HCT116 (cell line): ENCODE data around the gene UCN.

Experiments
- CBX3 ChIP-seq: IDR thresholded peaks from 2 replicates; pipeline ENCODE4 v1.6.1; 2012; ENCODE audit warnings: low read depth
- CEBPB ChIP-seq: IDR thresholded peaks from 2 replicates; pipeline ENCODE4 v1.6.1; 2012; ENCODE audit warnings: low read depth
- EGR1 ChIP-seq: IDR thresholded peaks from 2 replicates; pipeline ENCODE4 v1.6.1; 2012; ENCODE audit warnings: low read depth
- EZH2phosphoT487 ChIP-seq: fragments of 200-600 bp; IDR thresholded peaks from 2 replicates; pipeline ENCODE4 v1.6.1; 2018; ENCODE audit warnings: antibody characterized with exemption, borderline replicate concordance
- JUND ChIP-seq: IDR thresholded peaks from 2 replicates; pipeline ENCODE4 v1.6.1; 2012
- POLR2A ChIP-seq: IDR thresholded peaks from 2 replicates; pipeline ENCODE4 v1.7.0; 2011; ENCODE audit warnings: borderline replicate concordance; ENCODE audit not compliant: insufficient read depth, insufficient read length; ENCODE audit errors: extremely low read depth
- RAD21 ChIP-seq: IDR thresholded peaks from 2 replicates; pipeline ENCODE4 v1.6.1; 2012; ENCODE audit warnings: low read depth, mild to moderate bottlenecking
- SIN3A ChIP-seq: IDR thresholded peaks from 2 replicates; pipeline ENCODE4 v1.6.1; 2012; ENCODE audit warnings: low read depth
- SRF ChIP-seq: IDR thresholded peaks from 2 replicates; pipeline ENCODE4 v1.6.1; 2012; ENCODE audit warnings: low read depth
- ZNF274 ChIP-seq: fragments of 200-500 bp; sonication (Bioruptor generic); IDR thresholded peaks from 2 replicates; pipeline ENCODE4 v1.6.1; 2014; ENCODE audit warnings: mild to moderate bottlenecking, low read depth, low read length, inconsistent platforms
- TF ChIP-seq, protein P1 (sequence below): IDR thresholded peaks from 2 replicates; pipeline ENCODE4 v1.6.1; 2012; ENCODE audit warnings: low read depth
- TF ChIP-seq, protein P2 (sequence below), 3 experiments: fragments of 200-600 bp in 1 of 3; sonication (generic) in 1 of 3; IDR thresholded peaks in 2 of 3; conservative IDR thresholded peaks in 1 of 3; 2 replicates each; pipeline ENCODE4 v1.5.1; 2012 to 2017; ENCODE audit warnings: low read depth in 2 of 3, low read length in 2 of 3, antibody characterized with exemption in 1 of 3, borderline replicate concordance in 1 of 3, control low read depth in 1 of 3, mild to moderate bottlenecking in 1 of 3, mixed read lengths in 1 of 3, mixed run types in 1 of 3, moderate library complexity in 1 of 3; ENCODE audit not compliant: insufficient read depth in 1 of 3
- TF ChIP-seq, protein P3 (sequence below): IDR thresholded peaks from 2 replicates; pipeline ENCODE4 v1.6.1; 2012

DNA sequence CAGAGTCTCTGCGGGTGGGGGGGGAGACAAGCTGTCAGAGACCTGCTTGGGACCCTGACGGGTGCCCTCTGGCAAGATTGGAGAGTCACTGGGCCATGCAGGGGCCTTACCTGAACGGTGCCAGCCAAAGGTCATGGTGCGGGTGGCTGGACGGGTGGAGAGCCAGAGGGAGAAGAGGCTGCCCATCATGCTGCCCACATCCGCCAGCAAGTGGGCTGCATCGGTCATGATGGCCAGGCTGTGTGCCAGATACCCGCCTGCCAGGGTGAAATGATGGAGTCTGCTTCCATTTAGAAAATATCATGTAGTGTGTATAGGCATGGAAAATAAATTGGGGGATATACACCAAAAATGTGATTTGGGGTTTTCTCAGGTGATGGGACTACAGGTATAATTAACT lies 50.2 kb downstream of the UCN start:
- TF ChIP-seq JUND: no peak
- no peak for TF ChIP-seq CEBPB
- TF ChIP-seq, protein P1, sequence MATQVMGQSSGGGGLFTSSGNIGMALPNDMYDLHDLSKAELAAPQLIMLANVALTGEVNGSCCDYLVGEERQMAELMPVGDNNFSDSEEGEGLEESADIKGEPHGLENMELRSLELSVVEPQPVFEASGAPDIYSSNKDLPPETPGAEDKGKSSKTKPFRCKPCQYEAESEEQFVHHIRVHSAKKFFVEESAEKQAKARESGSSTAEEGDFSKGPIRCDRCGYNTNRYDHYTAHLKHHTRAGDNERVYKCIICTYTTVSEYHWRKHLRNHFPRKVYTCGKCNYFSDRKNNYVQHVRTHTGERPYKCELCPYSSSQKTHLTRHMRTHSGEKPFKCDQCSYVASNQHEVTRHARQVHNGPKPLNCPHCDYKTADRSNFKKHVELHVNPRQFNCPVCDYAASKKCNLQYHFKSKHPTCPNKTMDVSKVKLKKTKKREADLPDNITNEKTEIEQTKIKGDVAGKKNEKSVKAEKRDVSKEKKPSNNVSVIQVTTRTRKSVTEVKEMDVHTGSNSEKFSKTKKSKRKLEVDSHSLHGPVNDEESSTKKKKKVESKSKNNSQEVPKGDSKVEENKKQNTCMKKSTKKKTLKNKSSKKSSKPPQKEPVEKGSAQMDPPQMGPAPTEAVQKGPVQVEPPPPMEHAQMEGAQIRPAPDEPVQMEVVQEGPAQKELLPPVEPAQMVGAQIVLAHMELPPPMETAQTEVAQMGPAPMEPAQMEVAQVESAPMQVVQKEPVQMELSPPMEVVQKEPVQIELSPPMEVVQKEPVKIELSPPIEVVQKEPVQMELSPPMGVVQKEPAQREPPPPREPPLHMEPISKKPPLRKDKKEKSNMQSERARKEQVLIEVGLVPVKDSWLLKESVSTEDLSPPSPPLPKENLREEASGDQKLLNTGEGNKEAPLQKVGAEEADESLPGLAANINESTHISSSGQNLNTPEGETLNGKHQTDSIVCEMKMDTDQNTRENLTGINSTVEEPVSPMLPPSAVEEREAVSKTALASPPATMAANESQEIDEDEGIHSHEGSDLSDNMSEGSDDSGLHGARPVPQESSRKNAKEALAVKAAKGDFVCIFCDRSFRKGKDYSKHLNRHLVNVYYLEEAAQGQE: no peak
- TF ChIP-seq SRF: no peak
- TF ChIP-seq, protein P2, sequence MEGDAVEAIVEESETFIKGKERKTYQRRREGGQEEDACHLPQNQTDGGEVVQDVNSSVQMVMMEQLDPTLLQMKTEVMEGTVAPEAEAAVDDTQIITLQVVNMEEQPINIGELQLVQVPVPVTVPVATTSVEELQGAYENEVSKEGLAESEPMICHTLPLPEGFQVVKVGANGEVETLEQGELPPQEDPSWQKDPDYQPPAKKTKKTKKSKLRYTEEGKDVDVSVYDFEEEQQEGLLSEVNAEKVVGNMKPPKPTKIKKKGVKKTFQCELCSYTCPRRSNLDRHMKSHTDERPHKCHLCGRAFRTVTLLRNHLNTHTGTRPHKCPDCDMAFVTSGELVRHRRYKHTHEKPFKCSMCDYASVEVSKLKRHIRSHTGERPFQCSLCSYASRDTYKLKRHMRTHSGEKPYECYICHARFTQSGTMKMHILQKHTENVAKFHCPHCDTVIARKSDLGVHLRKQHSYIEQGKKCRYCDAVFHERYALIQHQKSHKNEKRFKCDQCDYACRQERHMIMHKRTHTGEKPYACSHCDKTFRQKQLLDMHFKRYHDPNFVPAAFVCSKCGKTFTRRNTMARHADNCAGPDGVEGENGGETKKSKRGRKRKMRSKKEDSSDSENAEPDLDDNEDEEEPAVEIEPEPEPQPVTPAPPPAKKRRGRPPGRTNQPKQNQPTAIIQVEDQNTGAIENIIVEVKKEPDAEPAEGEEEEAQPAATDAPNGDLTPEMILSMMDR (IDR thresholded peaks at IDR 0.05 in 2 of 3, conservative IDR thresholded peaks at IDR 0.05 in 1 of 3; ENCODE audit: borderline replicate concordance in 1 of 3, insufficient read depth in 1 of 3, low read depth in 2 of 3, low read length in 2 of 3): no peak
- no peak for TF ChIP-seq POLR2A
- TF ChIP-seq EGR1: no peak
- TF ChIP-seq RAD21: no peak
- TF ChIP-seq, protein P3, sequence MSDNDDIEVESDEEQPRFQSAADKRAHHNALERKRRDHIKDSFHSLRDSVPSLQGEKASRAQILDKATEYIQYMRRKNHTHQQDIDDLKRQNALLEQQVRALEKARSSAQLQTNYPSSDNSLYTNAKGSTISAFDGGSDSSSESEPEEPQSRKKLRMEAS: no peak
- TF ChIP-seq ZNF274: no peak
- no peak for TF ChIP-seq EZH2phosphoT487
- TF ChIP-seq CBX3: no peak
- TF ChIP-seq SIN3A: no peak
